GM19351 (cell line): ENCODE results near the gene CHN1.

Experiments
- ATAC-seq: cut with Tn5 transposase; IDR thresholded peaks from one replicate; pipeline ENCODE4 v1.9.1; 2021; ENCODE audit warnings: mild to moderate bottlenecking, moderate library complexity; ENCODE audit not compliant: unreplicated experiment

Gene CHN1

DNA sequence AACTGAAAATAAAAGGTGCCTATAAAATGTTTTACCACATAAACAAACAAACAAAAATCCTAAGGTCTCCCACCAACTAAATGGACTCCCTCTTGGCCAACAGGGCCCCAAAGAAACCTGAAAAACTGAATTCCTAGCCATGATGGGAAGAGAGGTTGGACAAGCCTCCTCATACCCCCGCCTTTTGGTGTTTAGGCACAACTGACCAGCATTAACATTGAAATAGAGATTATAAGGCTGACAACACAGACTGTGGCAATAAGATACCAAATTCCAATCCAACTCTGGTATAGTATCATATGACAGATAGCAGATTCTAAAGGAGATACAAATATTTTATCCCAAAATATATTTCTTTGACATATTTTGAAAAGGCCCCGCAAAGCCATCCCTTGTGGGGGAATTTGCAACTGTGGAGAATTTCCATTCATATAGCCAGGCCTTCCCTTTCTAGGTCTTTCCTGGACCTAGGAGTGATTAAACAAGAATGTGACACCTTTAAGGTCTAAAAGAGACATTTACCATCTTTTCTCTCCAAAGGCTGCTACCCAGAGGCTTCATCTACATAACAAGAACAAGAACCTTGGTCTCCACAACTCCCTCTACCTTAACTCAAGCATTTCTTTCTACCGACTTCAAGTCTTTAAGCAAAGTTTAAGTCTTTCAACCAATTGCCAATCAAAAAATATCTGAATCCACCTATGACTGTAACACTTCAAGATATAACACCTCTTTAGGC is 80.0 kb downstream of the CHN1 start:
- ATAC-seq, result no peak

DNA sequence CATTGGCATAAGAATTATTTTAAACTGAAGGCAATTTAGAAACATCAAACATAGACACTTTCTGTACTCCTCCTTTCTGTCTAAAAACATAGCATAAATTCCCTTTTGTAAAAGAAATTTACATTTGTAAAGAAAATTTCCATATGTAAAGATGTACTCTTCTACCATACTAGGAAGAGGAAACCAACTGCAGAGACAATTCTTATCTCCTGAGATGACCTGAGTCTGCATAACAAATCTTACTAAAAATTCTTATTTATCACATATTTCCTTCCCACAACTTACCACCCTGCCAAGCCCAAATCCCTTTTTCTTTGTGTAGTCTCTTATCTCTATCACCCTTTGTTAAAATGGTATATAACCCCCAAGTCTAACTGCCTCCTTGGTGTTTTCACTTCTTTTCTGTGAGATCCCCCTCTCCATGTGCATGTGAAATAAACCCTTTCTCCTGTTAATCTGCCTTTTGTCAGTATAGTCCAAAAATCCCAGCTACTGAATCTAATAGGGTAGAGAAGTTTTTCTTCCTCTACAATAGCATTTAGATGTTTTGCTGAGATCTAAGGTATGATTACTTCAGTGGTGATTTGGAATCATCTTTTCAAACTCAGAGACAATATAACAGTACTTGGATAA is 81.0 kb downstream of the CHN1 start:
- no peak for ATAC-seq

DNA sequence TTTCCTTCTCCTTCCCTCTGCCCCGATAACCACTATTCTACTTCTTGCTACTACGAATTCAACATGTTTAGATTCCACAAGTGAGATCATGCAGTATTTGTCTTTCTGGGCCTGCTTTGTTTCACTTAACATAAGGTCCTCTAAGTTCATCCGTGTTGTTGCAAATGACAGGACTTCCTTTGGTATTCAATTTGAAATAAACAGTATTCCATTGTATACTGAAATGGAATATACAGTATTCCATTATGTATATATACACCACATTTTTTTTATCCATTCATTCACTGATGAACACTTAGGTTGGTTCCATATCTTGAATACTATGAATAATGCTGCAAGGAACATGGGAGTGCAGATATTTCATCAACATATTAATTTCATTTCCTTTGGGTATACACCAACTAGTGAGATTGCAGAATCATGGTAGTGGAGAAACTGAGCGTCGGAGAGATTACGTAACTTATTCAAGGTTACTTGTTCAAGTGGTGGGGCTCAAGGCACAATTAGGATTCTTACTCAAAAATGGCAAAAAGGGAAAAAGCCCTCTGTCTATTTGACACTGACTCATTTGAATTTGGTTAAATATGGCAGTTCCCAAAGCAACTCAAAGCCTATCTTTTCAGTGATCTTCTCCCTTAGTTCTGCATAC is 85.1 kb downstream of the CHN1 start:
- no peak for ATAC-seq

DNA sequence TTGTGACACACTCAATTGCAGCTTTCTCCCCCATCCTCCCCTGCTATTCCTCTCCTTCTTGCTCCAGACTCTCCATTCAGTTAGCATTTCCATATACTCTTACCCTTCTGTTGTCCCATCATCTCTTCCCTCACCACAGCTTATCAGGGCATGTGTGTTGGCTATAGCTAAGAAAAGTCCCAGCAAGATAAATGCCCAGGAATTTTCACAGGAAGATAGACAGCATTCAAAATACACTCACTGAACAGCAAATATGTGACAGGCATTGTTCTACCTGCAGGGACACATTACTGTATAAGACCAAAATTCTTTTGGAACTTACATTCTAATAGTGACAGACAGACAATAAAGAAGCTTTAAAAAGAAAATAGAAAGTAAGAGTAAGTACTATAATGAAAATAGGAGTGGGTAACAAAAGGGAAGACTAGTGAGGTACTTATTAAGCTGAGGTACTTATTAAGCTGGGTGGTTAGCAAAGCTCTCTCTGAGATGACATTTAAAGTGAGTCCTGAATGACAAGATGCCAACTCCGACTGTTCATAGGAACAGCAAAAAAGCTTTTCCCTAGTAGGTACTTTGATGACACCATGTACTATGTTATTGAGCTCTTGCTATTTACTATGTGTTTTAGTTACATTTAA is 86.2 kb downstream of the CHN1 start:
- ATAC-seq, result no peak

DNA sequence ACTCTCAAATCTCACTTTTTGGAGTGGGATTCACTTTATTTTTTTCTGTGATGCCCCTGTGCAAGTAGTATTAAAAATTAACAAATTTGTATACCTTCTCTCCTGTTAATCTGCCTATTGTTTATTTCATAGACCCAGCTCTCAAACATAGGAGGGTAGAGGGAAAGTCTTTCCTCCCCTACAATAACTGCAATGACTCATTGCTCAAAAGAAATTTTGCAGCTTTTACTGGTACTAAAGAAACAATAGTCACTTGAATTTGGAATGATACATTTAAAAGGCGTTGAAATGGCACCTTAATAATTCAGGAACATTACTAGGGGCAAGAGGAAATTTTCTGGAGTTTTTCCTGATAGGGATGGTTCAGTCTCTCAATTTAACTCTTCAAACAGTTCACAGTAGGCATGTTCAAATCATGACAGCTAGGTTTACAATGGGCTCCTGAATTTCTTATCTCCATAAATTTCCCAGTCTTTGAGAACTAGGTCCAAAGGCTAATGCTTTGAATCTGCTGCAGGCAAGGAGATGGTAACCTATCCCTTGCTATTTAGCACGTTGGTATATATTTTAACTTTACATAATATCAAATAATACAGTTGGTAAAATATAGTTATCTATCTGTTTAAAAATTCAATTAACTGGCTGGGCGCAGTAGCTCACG is 88.8 kb downstream of the CHN1 start:
- no peak for ATAC-seq

DNA sequence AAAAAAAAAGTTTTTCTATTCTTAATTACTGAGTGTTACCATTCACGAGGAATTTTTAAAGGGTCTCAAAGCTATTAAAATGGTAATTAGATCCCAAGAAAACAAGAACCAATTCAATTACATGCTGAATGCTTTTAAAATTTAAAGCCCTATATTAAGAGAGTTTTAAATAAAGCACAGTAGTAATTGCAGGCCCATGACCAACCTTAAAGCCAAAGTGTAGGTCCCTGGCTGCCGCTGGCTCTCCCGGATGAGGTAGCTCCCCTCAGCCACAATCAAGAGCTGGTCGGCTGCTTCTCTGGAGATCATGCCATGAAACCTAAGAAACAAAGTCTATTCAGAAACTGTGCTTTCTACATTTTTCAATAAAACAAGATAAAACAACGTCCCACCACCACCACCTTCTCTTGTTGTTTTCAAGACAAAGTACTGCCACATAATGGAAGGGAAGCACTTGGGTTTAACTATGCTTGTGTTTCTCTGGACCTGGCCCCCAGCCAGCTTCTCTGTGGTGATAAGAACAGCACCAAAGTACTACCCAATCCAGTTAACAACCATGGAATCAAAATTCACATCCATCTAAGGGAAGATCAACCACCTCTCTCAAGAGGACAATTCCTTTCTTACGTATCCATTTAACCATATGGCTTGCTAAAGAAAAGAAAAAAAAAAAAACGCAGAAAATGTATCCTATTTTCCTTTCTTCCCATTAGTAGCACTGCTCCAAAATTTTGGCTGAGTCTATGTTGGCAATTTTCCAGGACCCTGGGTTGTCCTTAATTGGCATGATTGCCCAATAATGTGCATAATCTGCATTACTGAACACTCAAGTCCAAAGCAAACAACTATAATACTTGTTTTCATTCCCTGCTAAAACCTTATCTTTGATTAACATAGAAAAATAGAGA is 90.1 kb downstream of the CHN1 start:
- ATAC-seq, result no peak

DNA sequence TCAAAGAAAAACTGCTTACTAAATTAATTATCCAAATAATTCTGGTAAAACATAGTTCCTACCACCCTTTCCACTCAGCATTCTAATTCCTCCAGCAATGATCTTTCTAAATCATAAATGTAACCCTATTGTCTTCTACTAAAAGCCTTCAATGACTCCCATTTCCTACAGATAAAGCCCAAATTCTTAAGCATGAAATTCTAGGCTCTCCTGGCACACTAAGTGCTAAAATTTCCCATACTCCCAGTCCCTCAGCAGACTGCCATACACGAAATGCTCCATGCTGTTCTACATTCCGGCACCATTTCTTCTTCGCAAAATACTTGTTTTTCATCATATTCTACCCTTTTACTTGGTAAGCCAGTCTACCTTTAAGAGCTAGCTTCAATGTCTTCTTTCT is 96.9 kb downstream of the CHN1 start:
- ATAC-seq, result no peak

DNA sequence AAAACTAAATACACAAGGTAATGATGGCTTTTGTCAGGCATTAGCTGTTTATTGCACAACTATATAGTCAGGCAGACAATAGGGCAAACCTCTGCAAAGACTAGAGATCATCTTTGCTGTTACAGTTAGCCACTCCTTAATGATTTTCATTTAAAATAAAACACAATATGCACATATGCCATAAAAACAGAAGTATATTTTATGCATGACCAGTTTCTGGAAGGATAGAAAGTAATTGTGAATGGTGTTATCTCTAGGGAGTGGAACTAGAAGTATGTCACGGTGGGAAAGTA is 102.0 kb downstream of the CHN1 start:
- no peak for ATAC-seq

DNA sequence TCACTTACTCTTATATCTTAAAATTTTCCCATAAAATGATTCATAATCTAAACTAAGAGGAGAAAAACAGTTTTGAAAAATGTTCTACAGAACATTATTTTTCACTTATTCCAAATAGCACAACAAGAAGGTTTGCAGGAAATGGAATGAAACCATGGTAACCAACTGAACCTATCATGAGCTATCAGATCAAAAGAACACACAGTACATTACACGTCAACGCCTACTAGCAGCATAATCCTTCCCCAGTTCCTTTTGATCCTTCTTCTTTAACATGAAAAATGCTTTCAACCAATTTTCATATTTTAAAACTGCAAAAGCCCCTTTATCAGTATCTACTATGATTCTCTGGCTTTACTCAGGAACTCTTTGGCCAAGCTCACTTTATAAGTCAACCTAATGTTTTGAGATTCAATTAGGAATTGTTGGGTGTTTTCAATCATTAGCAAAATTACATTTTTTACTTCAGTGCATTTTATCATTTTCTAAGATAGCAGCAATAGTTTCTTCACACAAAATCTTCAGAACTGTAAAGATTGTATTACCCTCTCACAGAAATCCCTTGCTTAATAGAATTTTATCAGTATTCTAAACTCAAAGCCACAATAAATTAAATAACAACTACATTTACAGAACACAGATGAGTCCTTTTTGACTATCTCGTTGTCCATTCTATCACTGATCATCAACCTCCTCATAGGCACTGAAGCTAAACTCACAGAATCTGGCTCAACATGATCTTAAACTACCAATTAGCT is 102.5 kb downstream of the CHN1 start:
- ATAC-seq, result no peak

DNA sequence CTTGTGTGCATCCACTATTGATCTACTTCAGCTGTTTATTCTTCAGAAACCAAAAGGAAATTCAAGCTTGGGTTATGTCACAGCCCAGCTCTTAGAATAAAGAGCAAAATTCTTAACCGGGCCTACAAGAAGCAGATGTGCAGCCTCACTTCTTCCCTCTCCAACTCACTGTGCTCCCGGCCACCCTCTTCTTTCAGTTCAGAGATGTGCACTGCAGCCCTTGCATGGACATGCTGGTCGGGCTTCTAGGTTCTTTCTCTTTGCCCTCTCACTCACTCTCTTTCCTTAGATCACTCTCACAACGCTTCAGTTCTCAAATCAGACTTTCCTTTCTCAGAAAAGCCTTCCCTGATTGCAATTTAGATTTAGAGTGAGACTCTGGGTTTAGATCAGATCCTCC is 104.1 kb downstream of the CHN1 start:
- ATAC-seq, result no peak

DNA sequence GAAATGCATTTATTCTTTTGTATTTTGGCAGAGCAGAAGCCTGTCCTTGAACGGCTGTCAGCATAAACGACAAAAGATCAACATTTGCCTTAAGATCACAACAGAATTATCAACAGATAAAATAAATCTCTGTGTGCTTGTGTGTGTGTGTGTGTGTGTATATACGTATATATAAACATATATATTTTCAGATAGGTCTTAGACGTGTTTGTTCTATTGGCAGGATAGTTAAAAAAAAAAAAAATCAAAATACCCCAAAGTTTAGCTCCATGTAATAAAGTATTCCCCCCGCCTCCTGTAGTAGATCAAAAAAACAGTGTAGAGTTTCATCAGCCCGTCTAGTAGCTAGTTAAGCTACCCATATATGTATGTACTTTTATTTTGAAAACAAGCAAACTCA is 107.9 kb downstream of the CHN1 start:
- no peak for ATAC-seq

DNA sequence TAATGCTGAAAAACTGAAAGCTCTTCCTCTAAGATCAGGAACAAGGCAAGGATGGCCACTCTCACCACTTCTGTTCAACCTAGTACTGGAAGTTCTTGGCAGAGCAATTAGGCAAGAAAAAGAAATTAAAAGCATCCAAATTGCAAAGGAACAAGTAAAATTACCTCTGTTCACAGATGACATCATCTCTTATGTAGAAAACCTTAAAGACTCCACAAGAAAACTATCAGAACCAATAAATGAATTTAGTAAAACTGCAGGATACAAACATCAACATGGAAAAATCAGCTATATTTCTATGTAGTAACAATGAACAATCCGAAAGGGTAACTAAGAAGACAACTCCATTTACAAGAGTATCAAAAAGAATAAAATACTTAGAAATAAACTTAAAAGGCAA is 112.2 kb downstream of the CHN1 start:
- no peak for ATAC-seq

DNA sequence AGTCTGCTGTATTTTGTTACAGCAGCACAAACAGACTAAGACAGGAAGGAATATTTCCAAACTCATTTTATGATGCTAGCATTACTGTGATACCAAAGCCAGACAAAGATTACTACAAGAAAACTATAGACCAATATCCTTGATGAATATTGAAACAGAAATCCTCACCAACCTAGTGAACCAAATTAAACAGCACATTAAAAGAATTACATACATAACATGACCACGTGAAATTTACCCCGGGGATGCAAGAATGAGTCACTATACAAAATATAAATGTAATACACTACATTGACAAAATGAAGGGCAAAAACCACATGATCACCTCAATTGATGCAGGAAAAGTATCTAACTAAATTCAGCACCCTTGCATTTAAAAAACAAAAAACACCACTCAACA is 112.6 kb downstream of the CHN1 start:
- ATAC-seq, result no peak

DNA sequence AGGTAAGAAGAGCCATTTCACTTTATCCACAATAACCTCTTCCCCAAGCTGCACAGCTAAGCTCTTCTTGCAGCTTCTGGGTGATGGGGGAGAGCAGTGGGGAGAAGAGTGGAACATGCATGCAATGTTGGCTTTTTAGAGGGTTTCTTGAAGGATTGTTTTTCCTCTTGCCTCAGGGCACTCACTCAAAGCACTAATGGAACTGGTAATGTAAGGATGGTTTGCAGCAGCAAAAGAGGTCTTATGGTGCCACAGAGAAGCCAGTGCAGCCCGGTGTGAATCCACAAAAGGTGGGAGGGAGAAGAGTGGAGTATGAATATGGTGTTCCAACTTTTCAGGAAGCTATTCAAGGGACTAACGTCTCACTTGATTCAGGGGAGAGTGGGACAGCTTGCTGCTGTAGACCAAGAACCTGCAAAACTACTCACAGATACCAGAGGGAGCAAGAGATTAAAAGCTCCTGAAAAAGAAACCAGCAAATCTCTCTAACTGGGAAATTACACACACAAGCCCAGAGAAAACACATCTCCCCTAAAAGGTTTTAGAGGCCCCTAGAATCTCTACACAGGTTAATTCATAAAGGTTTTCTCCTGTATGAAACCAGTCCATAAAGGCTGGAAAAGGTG is 116.4 kb downstream of the CHN1 start:
- ATAC-seq, result no peak

DNA sequence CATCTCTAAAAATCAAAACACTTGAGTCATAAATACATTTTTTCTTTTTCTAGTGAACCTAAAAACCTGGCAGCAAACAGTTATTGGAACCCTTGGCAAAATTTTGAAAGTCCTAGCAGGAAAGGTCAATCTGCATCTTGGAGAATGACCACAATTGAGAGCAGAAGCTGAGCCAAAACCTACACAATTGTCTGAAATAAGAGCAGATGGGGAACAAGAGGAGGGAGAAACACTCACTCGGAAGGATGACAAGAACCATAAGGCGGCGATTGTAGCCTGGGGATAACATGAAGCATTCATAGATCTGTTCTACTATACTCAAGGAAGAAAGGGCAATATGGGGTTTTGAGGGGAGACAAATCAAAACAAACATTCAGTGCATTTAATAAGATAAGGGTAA is 117.0 kb downstream of the CHN1 start:
- ATAC-seq, result no peak

DNA sequence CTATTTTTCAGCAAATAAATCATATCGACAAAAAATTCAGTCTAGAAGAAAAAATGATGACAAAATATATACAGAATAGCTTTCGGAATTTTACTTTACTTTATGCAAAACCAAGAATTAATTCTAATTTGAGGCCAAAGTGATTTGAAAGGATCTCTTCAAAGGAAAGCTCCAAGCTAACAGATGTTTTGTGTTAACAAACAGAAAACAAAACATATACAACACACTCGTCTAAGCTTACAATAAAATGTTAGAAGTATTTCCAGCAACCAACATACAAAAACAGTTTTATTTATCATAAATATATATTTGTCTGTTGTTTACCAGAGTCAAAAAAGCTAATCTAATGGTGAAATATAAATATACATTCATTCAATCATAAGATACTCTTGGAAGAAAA is 122.8 kb downstream of the CHN1 start:
- no peak for ATAC-seq

DNA sequence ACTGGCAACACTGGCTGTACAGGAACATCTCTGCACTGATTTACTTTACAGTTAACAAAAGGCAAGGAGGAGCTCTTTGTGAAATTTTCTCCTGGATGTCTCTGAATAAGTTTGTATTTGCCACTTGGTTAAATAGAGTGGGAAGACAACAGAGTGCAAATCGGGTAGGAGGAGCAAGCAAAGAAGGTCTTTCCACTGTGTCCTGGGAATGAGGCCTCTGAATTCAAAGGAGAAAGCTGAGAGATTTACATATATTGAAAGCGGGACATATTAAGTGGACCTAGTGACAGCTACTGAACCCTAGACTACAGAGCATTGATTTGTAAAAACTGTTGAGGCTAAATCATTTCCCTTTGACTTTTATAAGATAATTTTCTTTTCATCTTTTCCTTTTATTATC is 123.5 kb downstream of the CHN1 start:
- no peak for ATAC-seq

DNA sequence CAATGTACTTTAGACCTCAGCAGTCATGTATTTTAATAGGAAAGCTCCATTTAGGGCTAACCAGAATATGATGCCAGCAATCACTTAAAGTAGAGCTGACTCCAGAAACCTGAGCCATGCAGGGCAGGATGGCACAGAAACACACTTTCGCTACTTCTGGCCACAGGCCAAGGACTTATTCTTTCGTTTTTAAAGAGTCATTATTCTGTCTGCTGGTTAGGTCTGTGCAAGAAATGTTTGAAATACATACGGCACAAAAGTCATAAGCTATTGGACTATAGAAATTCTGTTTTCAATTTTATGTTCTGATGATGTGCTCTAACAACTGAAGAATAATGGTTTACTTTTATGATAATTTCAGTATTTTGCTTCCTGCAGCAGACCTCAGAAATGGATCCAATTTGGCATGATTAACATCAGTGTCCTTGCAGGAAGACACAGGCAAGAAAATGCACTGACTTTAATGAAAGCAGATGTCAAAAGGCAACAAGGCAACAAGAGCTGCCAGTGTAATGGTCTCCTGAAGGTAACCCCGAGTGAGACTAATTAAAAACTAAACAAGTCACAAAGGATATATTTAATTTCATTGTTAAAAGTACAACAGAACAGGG is 126.5 kb downstream of the CHN1 start:
- ATAC-seq, result no peak

DNA sequence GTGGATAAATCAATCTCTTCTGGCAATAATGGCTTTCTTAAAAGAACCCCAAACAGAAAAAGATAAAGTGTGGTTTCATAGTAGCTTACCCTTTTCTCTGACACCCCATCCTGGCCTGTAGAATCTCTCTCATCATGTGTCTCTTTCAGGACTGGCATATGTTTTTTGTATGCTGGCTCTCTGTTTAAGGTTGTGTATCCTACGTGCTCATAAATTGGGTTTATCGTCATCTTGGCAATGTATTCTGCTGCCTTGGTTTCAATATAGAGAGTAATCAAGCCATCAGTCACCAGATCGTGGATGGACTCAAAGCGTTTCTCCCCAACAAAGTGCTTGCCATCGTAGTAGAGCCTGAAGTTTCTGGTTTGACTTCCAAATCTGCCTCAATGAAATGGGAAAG is 127.4 kb downstream of the CHN1 start:
- ATAC-seq, result no peak
